SK-N-SH (cell line): ENCODE results near the gene ACOXL. TPM values are rescaled to one million over a fixed set of nuclear protein-coding genes. Genes with fewer than 3 reads are reported as not detected.

Experiments
- CTCF ChIA-PET: fragments of 300-600, 350-600 bp; formaldehyde crosslinking; extraction: SDS; loops from one replicate; lab custom pipeline; 2021; lab: Yijun Ruan, JAX
- POLR2A ChIA-PET: fragments of 350-600 bp; sonication (Branson Sonifier 250); formaldehyde crosslinking; extraction: SDS; loops from one replicate; lab custom pipeline; 2020; ENCODE audit warnings: antibody characterized with exemption, inconsistent platforms; lab: Yijun Ruan, JAX
- DNase-seq: peaks from one replicate; pipeline ENCODE4 v3.0.0; 2012
- H2AFZ ChIP-seq: fragments of 200-600 bp; sonication (generic); 2 replicates; pipeline ENCODE4 v1.8.1; 2016; ENCODE audit warnings: antibody characterized with exemption, mild to moderate bottlenecking, low read depth
- H3F3A ChIP-seq: fragments of 200-600 bp; sonication (generic); replicated peaks from 2 replicates; pipeline ENCODE3; 2016; ENCODE audit warnings: antibody characterized with exemption, mild to moderate bottlenecking; ENCODE audit not compliant: insufficient read depth
- H3K27ac ChIP-seq, 2 experiments: fragments of 200-500 bp in 1 of 2; fragments of 200-600 bp in 1 of 2; sonication (Bioruptor generic) in 1 of 2; sonication (generic), shearing (Covaris generic) in 1 of 2; 2 replicates each; pipeline versions ENCODE4 v1.5.1 to v1.6.1; 2014 to 2016; ENCODE audit warnings: low read depth in 2 of 2, inconsistent platforms in 1 of 2, low read length in 1 of 2, mild to moderate bottlenecking in 1 of 2, mixed read lengths in 1 of 2
- H3K27me3 ChIP-seq: fragments of 200-600 bp; sonication (generic), shearing (Covaris generic); 2 replicates; pipeline ENCODE4 v1.6.1; 2016; ENCODE audit warnings: mixed run types; ENCODE audit not compliant: insufficient read depth
- H3K36me3 ChIP-seq, 2 experiments: fragments of 200-500 bp in 1 of 2; fragments of 200-600 bp in 1 of 2; sonication (Bioruptor generic) in 1 of 2; sonication (generic) in 1 of 2; replicated peaks in 1 of 2; 2 replicates each; pipeline versions ENCODE3 to v1.5.1; 2014 to 2016; ENCODE audit warnings: low read length in 1 of 2, mild to moderate bottlenecking in 1 of 2; ENCODE audit not compliant: insufficient read depth in 2 of 2, control insufficient read depth in 1 of 2
- H3K4me1 ChIP-seq, 2 experiments: fragments of 200-500 bp in 1 of 2; fragments of 200-600 bp in 1 of 2; sonication (Bioruptor generic) in 1 of 2; sonication (generic), shearing (Covaris generic) in 1 of 2; 2 replicates each; pipeline versions ENCODE4 v1.5.1 to v1.6.1; 2014 to 2016; ENCODE audit warnings: low read depth in 1 of 2, low read length in 1 of 2, mixed run types in 1 of 2; ENCODE audit not compliant: insufficient read depth in 2 of 2, control insufficient read depth in 1 of 2
- H3K4me2 ChIP-seq: fragments of 200-600 bp; sonication (generic), shearing (Covaris generic); 2 replicates; pipeline ENCODE4 v1.6.1; 2017; ENCODE audit warnings: mixed run types
- H3K4me3 ChIP-seq, 2 experiments: fragments of 200-500 bp in 1 of 2; fragments of 200-600 bp in 1 of 2; sonication (Bioruptor generic) in 1 of 2; sonication (generic), shearing (Covaris generic) in 1 of 2; 2 replicates each; pipeline versions ENCODE4 v1.5.1 to v1.8.1; 2014 to 2016; ENCODE audit warnings: low read depth in 2 of 2, inconsistent platforms in 1 of 2, low read length in 1 of 2, mild to moderate bottlenecking in 1 of 2, mixed read lengths in 1 of 2, moderate library complexity in 1 of 2
- H3K79me2 ChIP-seq: fragments of 200-600 bp; sonication (generic); 2 replicates; pipeline ENCODE4 v1.8.1; 2017; ENCODE audit warnings: mild to moderate bottlenecking; ENCODE audit not compliant: insufficient read depth
- H3K9ac ChIP-seq: fragments of 200-600 bp; sonication (generic); 2 replicates; pipeline ENCODE4 v1.6.1; 2017; ENCODE audit warnings: mixed run types
- H3K9me2 ChIP-seq: fragments of 200-600 bp; sonication (generic); 2 replicates; pipeline ENCODE4 v1.6.1; 2017; ENCODE audit warnings: mixed run types
- H3K9me3 ChIP-seq: fragments of 200-600 bp; sonication (generic); 2 replicates; pipeline ENCODE4 v1.6.1; 2017; ENCODE audit warnings: mixed run types, mild to moderate bottlenecking, moderate library complexity
- H4K20me1 ChIP-seq: fragments of 200-600 bp; sonication (generic); 2 replicates; pipeline ENCODE4 v1.6.1; 2017; ENCODE audit warnings: mild to moderate bottlenecking, mixed run types; ENCODE audit not compliant: insufficient read depth
- CTCF ChIP-seq: fragments of 200-600 bp; sonication (generic); IDR thresholded peaks from 2 replicates; pipeline ENCODE4 v1.6.1; 2017; ENCODE audit warnings: antibody characterized with exemption, mild to moderate bottlenecking, moderate library complexity
- ELF1 ChIP-seq: IDR thresholded peaks from 2 replicates; pipeline ENCODE4 v1.4.0; 2012
- EZH2phosphoT487 ChIP-seq: fragments of 200-600 bp; sonication (generic); IDR thresholded peaks from 2 replicates; pipeline ENCODE4 v1.6.1; 2017; ENCODE audit warnings: low read depth, mixed run types, mild to moderate bottlenecking, antibody characterized with exemption, moderate library complexity, borderline replicate concordance
- FOXJ3 ChIP-seq: sonication (generic); formaldehyde crosslinking; IDR thresholded peaks from 2 replicates; pipeline ENCODE4 v1.5.1; 2020; ENCODE audit warnings: mild to moderate bottlenecking, missing genetic modification reagents
- FOXM1 ChIP-seq: IDR thresholded peaks from 2 replicates; pipeline ENCODE4 v1.4.0; 2012; ENCODE audit warnings: low read depth, mild to moderate bottlenecking
- GABPA ChIP-seq: IDR thresholded peaks from 2 replicates; pipeline ENCODE4 v1.4.0; 2012; ENCODE audit warnings: low read depth, mild to moderate bottlenecking
- JUND ChIP-seq: IDR thresholded peaks from 2 replicates; pipeline ENCODE4 v1.4.0; 2012
- MEF2A ChIP-seq: IDR thresholded peaks from 2 replicates; pipeline ENCODE4 v1.4.0; 2012; ENCODE audit warnings: low read depth, borderline replicate concordance
- MXI1 ChIP-seq: IDR thresholded peaks from 2 replicates; pipeline ENCODE4 v1.6.1; 2012; ENCODE audit warnings: mild to moderate bottlenecking, low read depth, low read length, improper control_type of control experiment
- NFIC ChIP-seq: IDR thresholded peaks from 2 replicates; pipeline ENCODE4 v1.4.0; 2012; ENCODE audit warnings: borderline replicate concordance
- NRF1 ChIP-seq: IDR thresholded peaks from 2 replicates; pipeline ENCODE4 v1.6.1; 2012; ENCODE audit warnings: low read depth, mild to moderate bottlenecking, low read length
- RAD21 ChIP-seq: IDR thresholded peaks from 2 replicates; pipeline ENCODE4 v1.6.1; 2012; ENCODE audit warnings: mild to moderate bottlenecking, low read length
- REST ChIP-seq: IDR thresholded peaks from 2 replicates; pipeline ENCODE4 v1.6.1; 2012; ENCODE audit warnings: mild to moderate bottlenecking, low read depth, low read length, moderate library complexity
- RXRA ChIP-seq: IDR thresholded peaks from 2 replicates; pipeline ENCODE4 v1.4.0; 2012; ENCODE audit warnings: low read depth, mild to moderate bottlenecking, borderline replicate concordance
- SIN3A ChIP-seq: IDR thresholded peaks from 2 replicates; pipeline ENCODE4 v1.6.1; 2012; ENCODE audit warnings: low read depth, mild to moderate bottlenecking, low read length, moderate library complexity, borderline replicate concordance
- SMC3 ChIP-seq: IDR thresholded peaks from 2 replicates; pipeline ENCODE4 v1.6.1; 2012; ENCODE audit warnings: low read depth, low read length, improper control_type of control experiment
- TAF1 ChIP-seq: IDR thresholded peaks from 2 replicates; pipeline ENCODE4 v1.6.1; 2012; ENCODE audit warnings: low read depth, mild to moderate bottlenecking, low read length, moderate library complexity, borderline replicate concordance
- USF2 ChIP-seq: fragments of 150-350 bp; IDR thresholded peaks from 2 replicates; pipeline ENCODE4 v1.6.1; 2017; ENCODE audit warnings: antibody characterized with exemption, low read length, low read depth, borderline replicate concordance
- YY1 ChIP-seq: IDR thresholded peaks from 2 replicates; pipeline ENCODE4 v1.4.0; 2012; ENCODE audit warnings: low read depth, mild to moderate bottlenecking
- ZBTB33 ChIP-seq: IDR thresholded peaks from 2 replicates; pipeline ENCODE4 v1.4.0; 2012; ENCODE audit warnings: low read depth, borderline replicate concordance
- WGBS: methylation state at CpG from one replicate; pipeline ENCODE4 v1.1.6; 2017; ENCODE audit warnings: low lambda C conversion rate; 5-methylcytosine and 5-hydroxymethylcytosine counted together
- polyA plus RNA-seq, 3 experiments: library from polyadenylated mRNA; depleted of rRNA; stranded (reverse); fragments of >200 nt; gene quantifications; 2 replicates each; pipeline ENCODE4 v1.2.3, GENCODE V29; 2012

ACOXL gene
- polyA plus RNA-seq, 1 of the 3 experiments (the other 2 are of a cell fraction): not detected

- no peak for TF ChIP-seq EZH2phosphoT487
- no peak for TF ChIP-seq RXRA
- no peak for TF ChIP-seq SMC3
- TF ChIP-seq, all 33 proteins: peak for 0
Observed at GRCh38 chr2:111091811-111092211, 359.4 kb downstream of the ACOXL start (continued).

- Histone ChIP-seq H3K36me3 (no peaks in the 10 kb centered on the region), H3K4me3 (no peak overlapping the region), H3K9me3 (no peaks in the 10 kb centered on the region), H3K4me1 (no peaks in the 10 kb centered on the region; a peak in 1 of 4 replicates), H3K9ac (no peak overlapping the region), H3K27ac (no peak overlapping the region), H3K9me2 (no peaks in the 10 kb centered on the region), H3K4me2 (no peak overlapping the region), H3K79me2 (no peaks in the 10 kb centered on the region), H4K20me1 (no peaks in the 10 kb centered on the region), H2AFZ (no peak overlapping the region), H3F3A (no peaks in the 10 kb centered on the region), H3K27me3 (peaks cover 8% of the 10 kb centered on the region; the same call in 1 of the 2 replicates)
- WGBS: 63% methylated on average over 2 of the region's 2 CpGs
- ChIA-PET CTCF (no interaction called here), POLR2A (no interaction called here)
- TF ChIP-seq RXRA (no peak), GABPA (no peak), FOXM1 (no peak), JUND (no peak), ELF1 (no peak), REST (no peak), NFIC (no peak), FOXJ3 (CRISPR knock-in tag) (no peak), RAD21 (no peak), USF2 (no peak), MXI1 (no peak), TAF1 (no peak), ZBTB33 (no peak), SIN3A (no peak), MEF2A (no peak), CTCF (no peak), YY1 (no peak), NRF1 (no peak)
- DNase-seq: no peak
Observed at GRCh38 chr2:111094691-111095090, 362.3 kb downstream of the ACOXL start.
